ENCODE results near the gene SNUPN. TPM values are rescaled to one million over a fixed set of nuclear protein-coding genes. Genes with fewer than 3 reads are reported as not detected.
"Not testable (repeated sequence)": the region's sequence is repeated elsewhere in the genome, so short reads cannot be mapped to it uniquely, and the experiment has no call there.

SNUPN gene
- total RNA-seq, 2 experiments from 2014 or later: 44.4 to 71.1 TPM

- no TSS peak for BruUV-seq (replicated peaks)
- POLR2A ChIA-PET: interaction anchor here (0.9 kb wide), 1 partner anchor 63 kb away, joined by 4 read pairs; no protein-coding TSS in a partner anchor
- Histone ChIP-seq H3K36me3 (ENCODE audit: insufficient read depth, low read length) (peaks cover 47% of the 10 kb centered on the region), H2AFZ (ENCODE audit: low read length) (no peak overlapping the region), H3K79me2 (ENCODE audit: insufficient read depth, low read depth, low read length) (no peaks in the 10 kb centered on the region), H3K9me3 (ENCODE audit: low read length) (no peaks in the 10 kb centered on the region), H4K20me1 (ENCODE audit: insufficient read depth, low read length) (no peaks in the 10 kb centered on the region), H3K4me1 (ENCODE audit: insufficient read depth, low read length, poor library complexity, severe bottlenecking) (no peaks in the 10 kb centered on the region), H3K4me2 (ENCODE audit: low read length) (no peak overlapping the region), H3K4me3 (ENCODE audit: low read depth, low read length, poor library complexity, severe bottlenecking) (no peak overlapping the region), H3K27ac (ENCODE audit: low read depth, low read length, poor library complexity, severe bottlenecking) (no peak overlapping the region), H3K9me2 (ENCODE audit: insufficient read depth, low read length) (no peaks in the 10 kb centered on the region)
- CTCF ChIA-PET (ENCODE audit: unreplicated experiment): no interaction called here
- DNase-seq (ENCODE audit: low spot score): no peak
- intact Hi-C loops (cut with micrococcal nuclease; ENCODE audit: unreplicated experiment): no loop called here
- TF ChIP-seq EZH2phosphoT487 (IDR thresholded peaks at IDR 0.05; ENCODE audit: borderline replicate concordance, low read depth, low read length): no peak
- TF ChIP-seq, protein P1, sequence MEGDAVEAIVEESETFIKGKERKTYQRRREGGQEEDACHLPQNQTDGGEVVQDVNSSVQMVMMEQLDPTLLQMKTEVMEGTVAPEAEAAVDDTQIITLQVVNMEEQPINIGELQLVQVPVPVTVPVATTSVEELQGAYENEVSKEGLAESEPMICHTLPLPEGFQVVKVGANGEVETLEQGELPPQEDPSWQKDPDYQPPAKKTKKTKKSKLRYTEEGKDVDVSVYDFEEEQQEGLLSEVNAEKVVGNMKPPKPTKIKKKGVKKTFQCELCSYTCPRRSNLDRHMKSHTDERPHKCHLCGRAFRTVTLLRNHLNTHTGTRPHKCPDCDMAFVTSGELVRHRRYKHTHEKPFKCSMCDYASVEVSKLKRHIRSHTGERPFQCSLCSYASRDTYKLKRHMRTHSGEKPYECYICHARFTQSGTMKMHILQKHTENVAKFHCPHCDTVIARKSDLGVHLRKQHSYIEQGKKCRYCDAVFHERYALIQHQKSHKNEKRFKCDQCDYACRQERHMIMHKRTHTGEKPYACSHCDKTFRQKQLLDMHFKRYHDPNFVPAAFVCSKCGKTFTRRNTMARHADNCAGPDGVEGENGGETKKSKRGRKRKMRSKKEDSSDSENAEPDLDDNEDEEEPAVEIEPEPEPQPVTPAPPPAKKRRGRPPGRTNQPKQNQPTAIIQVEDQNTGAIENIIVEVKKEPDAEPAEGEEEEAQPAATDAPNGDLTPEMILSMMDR (conservative IDR thresholded peaks at IDR 0.05; ENCODE audit: low read length): no peak
Measured at GRCh38 chr15:75591655-75592364, 33.7 kb downstream of the SNUPN start.

- H4K20me1 ChIP-seq (ENCODE audit: insufficient read depth, low read length): no peaks in the 10 kb centered on the region
- no TSS peak for BruUV-seq (replicated peaks)
- H3K27ac ChIP-seq (ENCODE audit: low read depth, low read length, poor library complexity, severe bottlenecking): no peak overlapping the region
- CTCF ChIA-PET (ENCODE audit: unreplicated experiment): no interaction called here
- no peak overlapping the region for H2AFZ ChIP-seq (ENCODE audit: low read length)
- no peak overlapping the region for H3K4me2 ChIP-seq (ENCODE audit: low read length)
- no peaks in the 10 kb centered on the region for H3K79me2 ChIP-seq (ENCODE audit: insufficient read depth, low read depth, low read length)
- H3K4me1 ChIP-seq (ENCODE audit: insufficient read depth, low read length, poor library complexity, severe bottlenecking): no peaks in the 10 kb centered on the region
- DNase-seq (ENCODE audit: low spot score): no peak
- POLR2A ChIA-PET: interaction anchor here (0.6 kb wide), 1 partner anchor 98 kb away, joined by 3 read pairs; no protein-coding TSS in a partner anchor
- no peaks in the 10 kb centered on the region for H3K9me3 ChIP-seq (ENCODE audit: low read length)
- H3K36me3 ChIP-seq (ENCODE audit: insufficient read depth, low read length): peaks cover 31% of the 10 kb centered on the region
- no peak for TF ChIP-seq EZH2phosphoT487 (IDR thresholded peaks at IDR 0.05; ENCODE audit: borderline replicate concordance, low read depth, low read length)
- TF ChIP-seq, protein P1 (conservative IDR thresholded peaks at IDR 0.05; ENCODE audit: low read length): no peak
- intact Hi-C loops (cut with micrococcal nuclease; ENCODE audit: unreplicated experiment): no loop called here
- no peaks in the 10 kb centered on the region for H3K9me2 ChIP-seq (ENCODE audit: insufficient read depth, low read length)
- H3K4me3 ChIP-seq (ENCODE audit: low read depth, low read length, poor library complexity, severe bottlenecking): no peak overlapping the region
Measured at GRCh38 chr15:75590239-75590638, 35.3 kb downstream of the SNUPN start.

DNA sequence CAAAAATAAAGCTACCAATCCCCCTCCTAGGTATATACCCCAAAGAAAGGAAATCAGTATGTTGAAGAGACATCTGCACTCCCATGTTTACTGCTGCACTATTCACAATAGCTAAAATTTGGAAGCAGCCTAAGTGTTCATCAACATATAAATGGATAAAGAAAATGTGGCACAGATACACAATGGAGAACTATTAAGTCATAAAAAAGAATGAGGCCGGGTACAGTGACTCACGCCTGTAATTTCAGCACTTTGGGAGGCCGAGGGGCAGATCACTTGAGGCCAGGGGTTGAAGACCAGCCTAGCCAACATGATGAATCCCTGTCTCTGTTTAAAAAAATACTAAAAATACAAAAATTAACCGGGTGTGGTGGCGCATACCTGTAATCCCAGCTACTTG, 36.5 kb downstream of the SNUPN start:
- H3K4me1 ChIP-seq (ENCODE audit: insufficient read depth, low read length, poor library complexity, severe bottlenecking): no peaks in the 10 kb centered on the region
- POLR2A ChIA-PET: no interaction called here
- no peak overlapping the region for H2AFZ ChIP-seq (ENCODE audit: low read length)
- TF ChIP-seq, protein P1 (conservative IDR thresholded peaks at IDR 0.05; ENCODE audit: low read length): no peak
- no peak for TF ChIP-seq EZH2phosphoT487 (IDR thresholded peaks at IDR 0.05; ENCODE audit: borderline replicate concordance, low read depth, low read length)
- no peaks in the 10 kb centered on the region for H3K9me2 ChIP-seq (ENCODE audit: insufficient read depth, low read length)
- CTCF ChIA-PET (ENCODE audit: unreplicated experiment): no interaction called here
- H3K36me3 ChIP-seq (ENCODE audit: insufficient read depth, low read length): peaks cover 22% of the 10 kb centered on the region
- intact Hi-C loops (cut with micrococcal nuclease; ENCODE audit: unreplicated experiment): no loop called here
- no peaks in the 10 kb centered on the region for H3K79me2 ChIP-seq (ENCODE audit: insufficient read depth, low read depth, low read length)
- no peaks in the 10 kb centered on the region for H4K20me1 ChIP-seq (ENCODE audit: insufficient read depth, low read length)
- no peak for DNase-seq (ENCODE audit: low spot score)
- H3K4me2 ChIP-seq (ENCODE audit: low read length): no peak overlapping the region
- BruUV-seq (replicated peaks): no TSS peak
- no peaks in the 10 kb centered on the region for H3K9me3 ChIP-seq (ENCODE audit: low read length)
- H3K4me3 ChIP-seq (ENCODE audit: low read depth, low read length, poor library complexity, severe bottlenecking): no peak overlapping the region
- no peak overlapping the region for H3K27ac ChIP-seq (ENCODE audit: low read depth, low read length, poor library complexity, severe bottlenecking)

DNA sequence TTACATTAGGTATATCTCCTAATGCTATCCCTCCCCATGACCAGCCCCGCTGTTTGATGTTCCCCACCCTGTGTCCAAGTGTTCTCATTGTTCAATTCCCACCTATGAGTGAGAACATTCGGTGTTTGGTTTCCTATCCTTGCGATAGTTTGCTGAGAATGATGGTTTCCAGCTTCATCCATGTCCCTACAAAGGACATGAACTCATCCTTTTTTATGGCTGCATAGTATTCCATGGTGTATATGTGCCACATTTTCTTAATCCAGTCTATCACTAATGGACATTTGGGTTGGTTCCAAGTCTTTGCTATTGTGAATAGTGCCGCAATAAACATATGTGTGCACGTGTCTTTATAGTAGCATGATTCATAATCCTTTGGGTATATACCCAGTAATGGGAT, 39.1 kb downstream of the SNUPN start:
- H3K79me2 ChIP-seq (ENCODE audit: insufficient read depth, low read depth, low read length); CTCF ChIA-PET (ENCODE audit: unreplicated experiment); intact Hi-C loops (cut with micrococcal nuclease; ENCODE audit: unreplicated experiment); H3K27ac ChIP-seq (ENCODE audit: low read depth, low read length, poor library complexity, severe bottlenecking); H2AFZ ChIP-seq (ENCODE audit: low read length); H3K4me3 ChIP-seq (ENCODE audit: low read depth, low read length, poor library complexity, severe bottlenecking); DNase-seq (ENCODE audit: low spot score); H3K9me3 ChIP-seq (ENCODE audit: low read length); POLR2A ChIA-PET; H3K36me3 ChIP-seq (ENCODE audit: insufficient read depth, low read length); H3K4me1 ChIP-seq (ENCODE audit: insufficient read depth, low read length, poor library complexity, severe bottlenecking); H3K9me2 ChIP-seq (ENCODE audit: insufficient read depth, low read length); H3K4me2 ChIP-seq (ENCODE audit: low read length); H4K20me1 ChIP-seq (ENCODE audit: insufficient read depth, low read length): not testable (repeated sequence)
- BruUV-seq (replicated peaks): TSS peak; percentile 58
